Mesenchymal stem cell (in vitro differentiated cells and primary cell): ENCODE measurements around the gene GAB2.

Source experiments
- DNase-seq: peaks from one replicate; pipeline ENCODE4 v3.0.0-alpha.2; 2013
- H2AFZ ChIP-seq: one replicate; pipeline ENCODE4 v1.6.1; 2013; ENCODE audit warnings: low read depth, mild to moderate bottlenecking, control low read depth, inconsistent platforms, low read length, moderate library complexity
- H2AK5ac ChIP-seq: 2 replicates; pipeline ENCODE4 v1.6.1; 2013; ENCODE audit warnings: low read length, moderate library complexity, mild to moderate bottlenecking, inconsistent platforms; ENCODE audit not compliant: severe bottlenecking
- H2BK120ac ChIP-seq: one replicate; pipeline ENCODE4 v1.6.1; 2013; ENCODE audit warnings: low read depth, mild to moderate bottlenecking, inconsistent platforms, low read length, moderate library complexity
- H2BK12ac ChIP-seq, 2 experiments: one replicate each; pipeline ENCODE4 v1.6.1; 2013; ENCODE audit warnings: inconsistent platforms in 2 of 2, low read length in 2 of 2, mild to moderate bottlenecking in 2 of 2, moderate library complexity in 2 of 2, control low read depth in 1 of 2
- H2BK15ac ChIP-seq: one replicate; pipeline ENCODE4 v1.6.1; 2013; ENCODE audit warnings: mild to moderate bottlenecking, low read depth, inconsistent platforms; ENCODE audit not compliant: poor library complexity, severe bottlenecking
- H2BK5ac ChIP-seq: 2 replicates; pipeline ENCODE4 v1.6.1; 2013; ENCODE audit warnings: low read depth, mild to moderate bottlenecking, low read length, control low read depth, inconsistent platforms; ENCODE audit not compliant: poor library complexity, severe bottlenecking
- H3K14ac ChIP-seq, 2 experiments: one replicate each; pipeline ENCODE4 v1.6.1; 2013; ENCODE audit warnings: inconsistent platforms in 2 of 2, low read length in 2 of 2, control low read depth in 1 of 2, mild to moderate bottlenecking in 1 of 2, moderate library complexity in 1 of 2
- H3K18ac ChIP-seq, 2 experiments: one replicate each; pipeline ENCODE4 v1.6.1; 2013; ENCODE audit warnings: inconsistent platforms in 2 of 2, low read length in 2 of 2, control low read depth in 1 of 2, low read depth in 1 of 2, mild to moderate bottlenecking in 1 of 2
- H3K23ac ChIP-seq, 2 experiments: one replicate each; pipeline ENCODE4 v1.6.1; 2013; ENCODE audit warnings: inconsistent platforms in 2 of 2, low read length in 2 of 2, mild to moderate bottlenecking in 2 of 2, moderate library complexity in 2 of 2, control low read depth in 1 of 2
- H3K27ac ChIP-seq: 2 replicates; pipeline ENCODE4 v1.5.1; 2013; ENCODE audit warnings: mild to moderate bottlenecking, moderate library complexity, low read length, control low read depth, inconsistent platforms; ENCODE audit not compliant: poor library complexity, severe bottlenecking
- H3K27me3 ChIP-seq, 2 experiments: 2 replicates each; pipeline versions ENCODE4 v1.6.1 to v1.7.0; 2013; ENCODE audit warnings: low read length in 2 of 2, mild to moderate bottlenecking in 2 of 2, moderate library complexity in 2 of 2, control low read depth in 1 of 2, inconsistent platforms in 1 of 2; ENCODE audit not compliant: control insufficient read depth in 1 of 2, insufficient read depth in 1 of 2
- H3K36me3 ChIP-seq, 2 experiments: 2 replicates each; pipeline versions ENCODE4 v1.6.1 to v1.7.0; 2013; ENCODE audit warnings: low read length in 2 of 2, control low read depth in 1 of 2, inconsistent platforms in 1 of 2, low read depth in 1 of 2, mild to moderate bottlenecking in 1 of 2; ENCODE audit not compliant: insufficient read depth in 2 of 2, control insufficient read depth in 1 of 2
- H3K4ac ChIP-seq, 2 experiments: one replicate each; pipeline ENCODE4 v1.6.1; 2013; ENCODE audit warnings: inconsistent platforms in 2 of 2, low read length in 2 of 2, mild to moderate bottlenecking in 2 of 2, moderate library complexity in 2 of 2, control low read depth in 1 of 2, low read depth in 1 of 2
- H3K4me1 ChIP-seq: 2 replicates; pipeline ENCODE4 v1.6.1; 2013; ENCODE audit warnings: low read depth, low read length, control low read depth; ENCODE audit not compliant: control insufficient read depth, insufficient read depth
- H3K4me2 ChIP-seq: 2 replicates; pipeline ENCODE4 v1.6.1; 2013; ENCODE audit warnings: low read length, mild to moderate bottlenecking, inconsistent platforms; ENCODE audit not compliant: poor library complexity, severe bottlenecking
- H3K4me3 ChIP-seq, 2 experiments: 2 replicates each; pipeline versions ENCODE4 v1.5.1 to v1.7.0; 2013; ENCODE audit warnings: low read length in 2 of 2, mild to moderate bottlenecking in 2 of 2, control low read depth in 1 of 2, low read depth in 1 of 2; ENCODE audit not compliant: insufficient read depth in 1 of 2
- H3K79me1 ChIP-seq: replicated peaks from 2 replicates; pipeline ENCODE4 v1.6.1; 2013; ENCODE audit warnings: mild to moderate bottlenecking, control low read depth, low read length, inconsistent platforms; ENCODE audit not compliant: poor library complexity, severe bottlenecking
- H3K9ac ChIP-seq: 2 replicates; pipeline ENCODE4 v1.7.0; 2013; ENCODE audit warnings: mild to moderate bottlenecking, low read length, moderate library complexity
- H3K9me3 ChIP-seq: 2 replicates; pipeline ENCODE4 v1.7.0; 2013; ENCODE audit warnings: mild to moderate bottlenecking, low read length; ENCODE audit not compliant: control insufficient read depth
- H4K8ac ChIP-seq: one replicate; pipeline ENCODE4 v1.6.1; 2013; ENCODE audit warnings: inconsistent platforms, mild to moderate bottlenecking, low read length, moderate library complexity
- H4K91ac ChIP-seq: one replicate; pipeline ENCODE4 v1.6.1; 2013; ENCODE audit warnings: mild to moderate bottlenecking, low read length, inconsistent platforms
- WGBS: methylation state at CpG from one replicate; pipeline ENCODE4 v1.1.7; 2013; ENCODE audit warnings: mixed read lengths; 5-methylcytosine and 5-hydroxymethylcytosine counted together

GAB2 gene

GRCh38 chr11:78451371-78452150, 33.9 kb upstream of the GAB2 start:
- Histone ChIP-seq H3K9ac (no peak overlapping the region), H2BK120ac (no peak overlapping the region), H3K9me3 (no peaks in the 10 kb centered on the region), H2BK12ac (no peak overlapping the region), H4K91ac (no peak overlapping the region), H3K4me1 (no peaks in the 10 kb centered on the region), H2AFZ (no peak overlapping the region), H3K14ac (no peak overlapping the region), H3K4me3 (no peak overlapping the region), H3K36me3 (peaks cover 0 to 6% of the 10 kb centered on the region in 2 experiments), H2AK5ac (no peak overlapping the region), H3K4ac (no peak overlapping the region), H3K23ac (no peak overlapping the region), H3K27me3 (no peaks in the 10 kb centered on the region), H3K27ac (no peak overlapping the region), H3K18ac (no peak overlapping the region), H2BK15ac (no peak overlapping the region), H3K4me2 (no peak overlapping the region), H2BK5ac (no peak overlapping the region), H3K79me1 (peaks cover 2% of the 10 kb centered on the region), H4K8ac (no peak overlapping the region)
- 98% methylated on average over 4 of the region's 5 CpGs for WGBS
- no peak for DNase-seq

DNA sequence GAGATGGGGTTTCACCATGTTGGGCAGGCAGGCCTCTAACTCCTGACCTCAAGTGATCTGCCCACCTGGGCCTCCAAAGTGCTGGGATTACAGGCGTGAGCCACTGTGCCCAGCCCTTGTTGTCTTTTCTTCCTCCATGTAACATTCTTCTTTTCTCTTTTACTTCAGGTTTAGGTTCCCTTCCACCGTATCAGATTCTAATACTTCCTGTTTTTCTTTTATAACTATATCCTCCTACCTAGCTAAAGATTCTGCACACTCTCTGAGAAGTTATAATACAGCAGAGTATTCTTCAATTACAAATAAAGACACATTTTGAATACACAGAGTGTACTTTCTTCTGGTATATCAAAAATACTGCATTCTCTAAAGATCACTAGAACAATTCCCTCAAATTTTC, 33.2 kb upstream of the GAB2 start:
- Histone ChIP-seq H2BK15ac (no peak overlapping the region), H3K14ac (no peak overlapping the region), H3K4me3 (no peak overlapping the region), H3K4ac (no peak overlapping the region), H3K79me1 (peaks cover 2% of the 10 kb centered on the region), H2BK12ac (no peak overlapping the region), H2AK5ac (no peak overlapping the region), H2BK5ac (no peak overlapping the region), H3K18ac (no peak overlapping the region), H3K27me3 (no peaks in the 10 kb centered on the region), H2AFZ (no peak overlapping the region), H3K9ac (no peak overlapping the region), H3K4me2 (no peak overlapping the region), H3K23ac (no peak overlapping the region), H2BK120ac (no peak overlapping the region), H3K27ac (no peak overlapping the region), H3K4me1 (no peaks in the 10 kb centered on the region), H3K36me3 (peaks cover 0 to 5% of the 10 kb centered on the region in 2 experiments), H4K91ac (no peak overlapping the region), H4K8ac (no peak overlapping the region), H3K9me3 (no peaks in the 10 kb centered on the region)
- no peak for DNase-seq
- 95% methylated on average over 2 of the region's 2 CpGs for WGBS

DNA sequence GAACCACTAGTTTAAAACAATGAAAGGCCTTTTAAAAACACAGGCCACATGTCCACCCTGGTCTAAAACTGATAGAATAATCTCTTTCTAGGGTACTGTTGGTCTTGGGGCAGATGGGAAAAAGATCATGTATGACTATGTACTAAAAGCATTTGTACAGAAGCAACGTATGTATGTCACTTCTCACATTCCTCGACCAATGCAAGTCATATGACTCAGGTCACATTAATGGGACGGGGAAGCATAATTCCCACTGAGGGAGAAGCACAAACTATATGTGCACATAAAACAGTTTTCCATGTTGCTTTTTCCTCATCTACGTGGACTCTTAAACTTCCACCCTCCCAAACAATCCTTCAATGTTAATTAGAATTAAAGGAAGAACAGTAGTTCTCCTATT, 32.2 kb upstream of the GAB2 start:
- no peaks in the 10 kb centered on the region for H3K9me3 ChIP-seq
- no peak overlapping the region for H3K18ac ChIP-seq
- no peak overlapping the region for H3K4ac ChIP-seq
- H3K4me2 ChIP-seq, result no peak overlapping the region
- no peak overlapping the region for H2BK120ac ChIP-seq
- H3K27ac ChIP-seq, result no peak overlapping the region
- WGBS, result 49% methylated on average over 4 of the region's 4 CpGs
- H3K9ac ChIP-seq, result no peak overlapping the region
- H3K27me3 ChIP-seq, result no peaks in the 10 kb centered on the region
- H4K91ac ChIP-seq, result no peak overlapping the region
- peaks cover 2% of the 10 kb centered on the region for H3K79me1 ChIP-seq
- H3K14ac ChIP-seq, result no peak overlapping the region
- H3K4me3 ChIP-seq, result no peak overlapping the region
- no peak overlapping the region for H4K8ac ChIP-seq
- DNase-seq, result peak; percentile 16
- no peak overlapping the region for H3K23ac ChIP-seq
- no peaks in the 10 kb centered on the region for H3K4me1 ChIP-seq
- H2BK12ac ChIP-seq, result no peak overlapping the region
- H2BK5ac ChIP-seq, result no peak overlapping the region
- H3K36me3 ChIP-seq, result no peaks in the 10 kb centered on the region
- H2AFZ ChIP-seq, result no peak overlapping the region
- no peak overlapping the region for H2AK5ac ChIP-seq
- no peak overlapping the region for H2BK15ac ChIP-seq

DNA sequence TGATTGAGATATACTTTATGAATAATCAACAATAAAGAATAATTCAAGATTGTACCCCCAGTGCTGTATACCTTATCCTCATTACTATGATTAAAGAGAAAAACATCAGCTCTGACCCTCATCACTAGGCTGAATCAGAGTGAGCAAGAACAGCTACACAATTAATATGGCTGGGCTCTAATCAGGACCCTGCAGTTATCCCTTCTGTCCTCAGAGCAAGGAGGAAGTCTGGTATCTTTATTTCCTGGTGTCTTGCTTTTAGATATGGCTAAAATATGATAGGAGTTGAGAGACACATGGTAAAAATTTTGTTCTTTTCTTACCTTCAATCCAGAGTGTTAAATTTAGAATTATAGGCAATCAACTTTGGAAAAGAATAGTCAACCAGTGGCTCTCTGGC, 28.6 kb upstream of the GAB2 start:
- Histone ChIP-seq H3K18ac (no peak overlapping the region), H2AFZ (no peak overlapping the region), H2BK5ac (no peak overlapping the region), H3K4me3 (no peak overlapping the region), H2BK120ac (no peak overlapping the region), H2BK15ac (no peak overlapping the region), H3K36me3 (peaks cover 3 to 10% of the 10 kb centered on the region in 2 experiments), H3K14ac (no peak overlapping the region), H3K27me3 (no peaks in the 10 kb centered on the region), H3K23ac (no peak overlapping the region), H3K4me2 (no peak overlapping the region), H3K27ac (no peak overlapping the region), H2BK12ac (no peak overlapping the region), H3K79me1 (peaks cover 2% of the 10 kb centered on the region), H3K4ac (no peak overlapping the region), H4K91ac (no peak overlapping the region), H4K8ac (no peak overlapping the region), H3K4me1 (no peaks in the 10 kb centered on the region), H3K9ac (no peak overlapping the region), H3K9me3 (no peaks in the 10 kb centered on the region), H2AK5ac (no peak overlapping the region)
- DNase-seq, result no peak
